WERI-Rb-1 (cell line): Measurements from ENCODE around the gene TKT.

Source experiments
- DNase-seq: peaks from one replicate; pipeline ENCODE4 v3.0.0-alpha.2; 2020
- H3K27ac ChIP-seq: fragments of 250-450 bp; sonication (Bioruptor Pico); 2 replicates; pipeline ENCODE4 v1.5.1; 2020; ENCODE audit warnings: mild to moderate bottlenecking, moderate library complexity
- H3K27me3 ChIP-seq: fragments of 250-450 bp; sonication (Bioruptor Pico); 2 replicates; pipeline ENCODE4 v1.5.1; 2021; ENCODE audit warnings: mild to moderate bottlenecking, low read depth, moderate library complexity; ENCODE audit not compliant: insufficient read depth, severe bottlenecking
- H3K36me3 ChIP-seq: fragments of 250-450 bp; sonication (Bioruptor Pico); 2 replicates; pipeline ENCODE4 v1.5.1; 2020; ENCODE audit warnings: mild to moderate bottlenecking, moderate library complexity
- H3K4me3 ChIP-seq: 2 replicates; pipeline ENCODE4 v1.5.1; 2011; ENCODE audit warnings: low read depth, mild to moderate bottlenecking, control low read depth, low read length
- H3K9me3 ChIP-seq: fragments of 250-450 bp; sonication (Bioruptor Pico); 2 replicates; pipeline ENCODE4 v1.5.1; 2021; ENCODE audit warnings: mild to moderate bottlenecking, moderate library complexity; ENCODE audit not compliant: severe bottlenecking
- TF ChIP-seq, protein P1 (sequence below): IDR thresholded peaks from 2 replicates; pipeline ENCODE4 v1.5.1; 2011; ENCODE audit warnings: low read depth, mild to moderate bottlenecking, control low read depth, inconsistent platforms, low read length

Gene TKT

DNA sequence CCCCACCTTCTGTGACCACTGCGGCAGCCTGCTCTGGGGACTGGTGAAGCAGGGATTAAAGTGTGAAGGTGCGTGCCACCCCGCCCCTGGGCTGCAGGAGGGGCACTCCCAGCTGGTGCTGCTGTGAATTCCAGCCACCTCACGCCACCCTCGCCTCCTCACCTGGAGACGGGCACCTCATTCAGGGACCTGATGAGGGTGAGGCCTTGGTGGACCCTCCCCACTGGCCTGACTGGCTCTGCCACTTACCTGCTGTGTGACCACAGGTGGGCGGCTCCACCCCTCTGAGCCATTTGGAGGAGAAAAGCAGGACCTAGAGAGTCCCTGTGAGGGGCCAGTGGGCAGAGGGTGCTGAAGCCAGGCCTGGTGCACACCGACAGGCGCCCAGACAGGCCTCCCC, 72.3 kb downstream of the TKT start:
- no peak for DNase-seq
- Histone ChIP-seq H3K27ac (no peak overlapping the region), H3K4me3 (no peak overlapping the region), H3K9me3 (no peaks in the 10 kb centered on the region), H3K27me3 (no peaks in the 10 kb centered on the region), H3K36me3 (peaks cover 26% of the 10 kb centered on the region)
- TF ChIP-seq, protein P1, sequence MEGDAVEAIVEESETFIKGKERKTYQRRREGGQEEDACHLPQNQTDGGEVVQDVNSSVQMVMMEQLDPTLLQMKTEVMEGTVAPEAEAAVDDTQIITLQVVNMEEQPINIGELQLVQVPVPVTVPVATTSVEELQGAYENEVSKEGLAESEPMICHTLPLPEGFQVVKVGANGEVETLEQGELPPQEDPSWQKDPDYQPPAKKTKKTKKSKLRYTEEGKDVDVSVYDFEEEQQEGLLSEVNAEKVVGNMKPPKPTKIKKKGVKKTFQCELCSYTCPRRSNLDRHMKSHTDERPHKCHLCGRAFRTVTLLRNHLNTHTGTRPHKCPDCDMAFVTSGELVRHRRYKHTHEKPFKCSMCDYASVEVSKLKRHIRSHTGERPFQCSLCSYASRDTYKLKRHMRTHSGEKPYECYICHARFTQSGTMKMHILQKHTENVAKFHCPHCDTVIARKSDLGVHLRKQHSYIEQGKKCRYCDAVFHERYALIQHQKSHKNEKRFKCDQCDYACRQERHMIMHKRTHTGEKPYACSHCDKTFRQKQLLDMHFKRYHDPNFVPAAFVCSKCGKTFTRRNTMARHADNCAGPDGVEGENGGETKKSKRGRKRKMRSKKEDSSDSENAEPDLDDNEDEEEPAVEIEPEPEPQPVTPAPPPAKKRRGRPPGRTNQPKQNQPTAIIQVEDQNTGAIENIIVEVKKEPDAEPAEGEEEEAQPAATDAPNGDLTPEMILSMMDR: no peak

DNA sequence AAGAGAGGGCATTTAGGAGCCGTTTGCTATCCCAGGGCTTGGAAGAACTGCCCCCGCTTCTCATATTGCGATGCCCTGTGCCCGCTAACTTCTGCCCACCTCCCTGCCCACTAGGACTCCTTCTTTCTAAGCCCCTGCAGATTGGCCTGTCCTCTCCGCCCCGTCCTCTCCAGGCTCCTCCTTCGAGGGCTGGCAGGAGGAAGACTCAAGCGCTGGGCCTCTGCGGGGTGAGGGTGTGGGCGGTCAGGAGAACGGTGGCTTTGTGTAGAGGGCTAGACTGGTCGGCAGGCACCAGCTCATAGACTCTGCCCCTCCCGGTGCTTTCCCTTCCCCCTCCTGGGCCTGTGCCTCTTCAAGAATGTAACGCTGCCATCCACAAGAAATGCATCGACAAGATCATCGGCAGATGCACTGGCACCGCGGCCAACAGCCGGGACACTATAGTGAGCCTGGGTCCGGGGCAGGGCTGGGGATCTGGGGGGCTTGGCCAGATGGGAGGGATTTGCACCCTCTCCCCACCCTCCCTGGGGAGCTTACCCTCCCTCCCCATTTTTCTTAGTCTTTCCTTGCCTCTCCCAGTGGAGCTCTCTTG, 73.0 kb downstream of the TKT start:
- H3K27ac ChIP-seq: no peak overlapping the region
- TF ChIP-seq, protein P1: no peak
- DNase-seq: no peak
- H3K9me3 ChIP-seq: no peaks in the 10 kb centered on the region
- H3K4me3 ChIP-seq: no peak overlapping the region
- no peaks in the 10 kb centered on the region for H3K27me3 ChIP-seq
- peaks cover 26% of the 10 kb centered on the region for H3K36me3 ChIP-seq

DNA sequence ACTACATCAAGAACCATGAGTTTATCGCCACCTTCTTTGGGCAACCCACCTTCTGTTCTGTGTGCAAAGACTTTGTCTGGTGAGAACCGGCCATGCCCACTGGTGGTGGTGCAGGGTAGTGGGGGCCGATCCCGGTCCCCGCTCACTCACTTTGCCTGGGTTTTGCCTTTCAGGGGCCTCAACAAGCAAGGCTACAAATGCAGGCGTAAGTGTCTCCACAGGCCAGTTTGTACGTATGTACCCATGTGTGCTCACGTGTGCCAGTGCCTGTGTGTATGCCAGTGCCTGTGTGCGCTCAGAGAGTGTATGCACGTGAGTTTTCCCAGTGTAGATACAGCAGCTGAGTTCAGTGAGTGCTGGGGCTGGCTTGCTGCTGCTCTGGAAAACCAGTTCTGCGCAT, 74.3 kb downstream of the TKT start:
- H3K27ac ChIP-seq: no peak overlapping the region
- DNase-seq: no peak
- peaks cover 23% of the 10 kb centered on the region for H3K36me3 ChIP-seq

DNA sequence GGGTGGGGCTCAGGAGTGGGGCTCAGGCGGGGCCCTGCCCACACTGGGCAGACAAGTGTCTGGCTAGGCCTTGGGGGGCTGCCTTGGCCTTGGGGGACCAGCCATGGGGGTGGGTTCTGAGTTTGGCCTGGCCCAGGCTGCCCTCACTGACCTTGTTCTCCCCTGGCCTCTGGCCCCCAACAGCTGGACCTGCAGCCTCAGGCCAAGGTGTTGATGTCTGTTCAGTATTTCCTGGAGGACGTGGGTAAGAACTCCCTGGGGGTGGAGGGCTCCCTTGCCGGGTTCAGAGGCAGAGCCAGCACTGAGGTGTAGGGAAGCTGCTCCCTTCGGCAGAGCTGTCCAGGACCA, 74.8 kb downstream of the TKT start:
- Histone ChIP-seq H3K4me3 (no peak overlapping the region), H3K27ac (no peak overlapping the region), H3K36me3 (peaks cover 19% of the 10 kb centered on the region)

More for the DNA sequence above, 74.3 kb downstream of the TKT start:
- TF ChIP-seq, protein P1: no peak
- Histone ChIP-seq H3K27me3 (no peaks in the 10 kb centered on the region), H3K4me3 (no peak overlapping the region), H3K9me3 (no peaks in the 10 kb centered on the region)

DNA sequence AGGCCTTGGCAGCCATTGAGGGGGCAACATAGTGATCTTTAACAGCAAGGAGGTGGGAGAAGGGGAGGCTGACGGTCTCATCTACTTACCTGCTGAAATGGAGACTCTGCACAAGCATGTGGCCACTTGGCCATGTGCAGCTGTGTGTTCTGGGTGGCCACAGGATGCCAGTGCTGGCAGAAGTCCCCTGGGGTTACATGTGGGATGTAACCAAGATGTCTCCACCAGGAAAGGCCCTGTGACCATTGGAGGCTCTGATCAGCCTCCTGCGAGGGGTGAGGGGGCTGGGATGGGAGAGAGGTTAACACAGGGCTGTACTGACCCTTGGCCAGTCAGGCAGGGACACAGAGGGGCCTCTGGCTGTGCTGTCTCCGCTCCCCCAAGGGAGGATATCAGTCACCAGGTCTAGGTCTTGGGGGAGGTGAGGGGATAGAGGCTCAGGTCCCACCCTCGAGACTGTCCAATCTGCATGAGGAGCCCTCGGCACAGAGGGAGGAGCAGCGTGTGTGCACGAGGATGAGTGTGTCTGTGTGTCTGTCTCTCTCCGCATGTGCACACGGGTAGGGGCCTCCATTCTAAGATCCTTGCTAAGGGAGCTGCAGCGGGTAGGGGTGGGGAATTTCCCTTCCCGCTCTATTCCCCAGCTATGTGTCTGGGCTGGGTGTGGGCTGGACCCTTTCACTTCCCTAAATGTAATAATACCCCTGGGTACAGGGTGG, 75.4 kb downstream of the TKT start:
- H3K4me3 ChIP-seq: no peak overlapping the region
- H3K27ac ChIP-seq: no peak overlapping the region
- H3K9me3 ChIP-seq: no peaks in the 10 kb centered on the region
- TF ChIP-seq, protein P1: no peak
- no peak for DNase-seq
- H3K27me3 ChIP-seq: no peaks in the 10 kb centered on the region
- H3K36me3 ChIP-seq: peaks cover 17% of the 10 kb centered on the region

More for the DNA sequence above, 74.8 kb downstream of the TKT start:
- no peaks in the 10 kb centered on the region for H3K9me3 ChIP-seq
- no peak for DNase-seq
- TF ChIP-seq, protein P1: no peak
- no peaks in the 10 kb centered on the region for H3K27me3 ChIP-seq
